ENCODE data around the gene KSR2. TPM values are rescaled to one million over a fixed set of nuclear protein-coding genes. Genes with fewer than 3 reads are reported as not detected.

KSR2 gene
- total RNA-seq, 3 donors from 2014 or later, result 0.05 to 0.08 (median 0.05) TPM

- DNase-seq (no peak), ATAC-seq (no peak)
- Mint-ChIP-seq H3K9me3 (peaks cover 4% of the 10 kb centered on the region), H3K4me3 (no peak overlapping the region), H3K27me3 (ENCODE audit: low read depth) (peaks cover 43% of the 10 kb centered on the region), H3K4me1 (ENCODE audit: low read depth) (no peaks in the 10 kb centered on the region), H3K36me3 (ENCODE audit: insufficient read depth) (no peaks in the 10 kb centered on the region)
Observed at GRCh38 chr12:117845271-117845904, 123.4 kb downstream of the KSR2 start.

DNA sequence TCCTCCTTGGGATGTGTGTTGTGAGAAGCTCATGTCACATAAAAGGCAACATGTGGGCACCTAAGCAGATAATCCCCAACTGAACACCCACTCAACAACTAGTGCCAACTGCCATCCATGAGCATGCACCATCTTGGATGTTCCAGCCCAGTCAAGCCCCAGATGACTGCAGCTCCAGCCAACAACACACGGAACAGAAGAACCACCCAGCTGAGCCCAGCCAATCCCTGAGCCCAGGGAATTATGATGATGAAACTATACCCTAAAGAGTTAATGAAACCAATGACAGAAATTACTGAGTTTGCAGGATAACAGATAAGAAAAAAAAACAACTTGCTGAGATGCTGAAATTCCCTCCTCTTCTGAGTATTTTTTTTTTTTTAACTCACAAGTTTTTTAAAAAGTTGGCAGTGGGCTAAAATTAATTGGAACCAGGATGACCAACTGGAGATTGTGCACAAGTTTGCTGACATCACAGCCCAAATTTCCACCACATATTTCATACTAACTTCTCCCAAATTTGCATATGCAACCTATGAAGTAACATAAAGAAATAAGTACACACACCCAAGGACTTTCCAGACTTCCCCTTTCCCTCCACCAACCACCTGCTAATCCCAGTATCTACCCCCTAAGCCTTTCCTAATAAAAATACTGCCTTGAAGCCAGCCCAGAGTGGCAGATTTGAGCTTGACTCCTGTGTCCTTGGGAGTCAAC is 124.5 kb downstream of the KSR2 start:
- Mint-ChIP-seq H3K4me1 (ENCODE audit: low read depth) (no peaks in the 10 kb centered on the region), H3K9me3 (peaks cover 4% of the 10 kb centered on the region), H3K4me3 (no peak overlapping the region), H3K36me3 (ENCODE audit: insufficient read depth) (no peaks in the 10 kb centered on the region), H3K27me3 (ENCODE audit: low read depth) (peaks cover 36% of the 10 kb centered on the region)
- ATAC-seq (no peak), DNase-seq (no peak)

DNA sequence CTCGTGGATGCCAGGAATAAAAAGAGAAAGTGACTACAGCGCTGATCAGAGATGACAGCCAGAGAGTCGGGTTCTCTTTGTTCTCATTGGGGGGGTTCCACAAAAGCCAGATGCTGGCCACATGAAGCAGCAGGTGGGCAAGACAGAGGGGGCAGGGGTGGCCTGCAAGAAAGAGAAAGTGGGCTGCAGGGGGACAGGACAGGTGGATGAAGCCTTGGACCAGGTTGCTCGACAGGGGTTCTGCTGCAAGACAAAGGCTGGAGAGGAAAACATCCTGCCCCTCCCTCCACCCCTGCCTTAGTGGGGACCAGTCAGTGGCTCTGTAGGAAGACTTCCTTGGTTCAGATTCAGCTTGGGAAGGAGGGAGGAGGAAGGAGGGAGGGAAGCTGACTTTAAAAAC is 126.2 kb downstream of the KSR2 start:
- no peak overlapping the region for H3K4me3 Mint-ChIP-seq
- peaks cover 30% of the 10 kb centered on the region for H3K27me3 Mint-ChIP-seq (ENCODE audit: low read depth)
- H3K9me3 Mint-ChIP-seq, result peaks cover 4% of the 10 kb centered on the region
- ATAC-seq (no peak), DNase-seq (no peak)
- H3K36me3 Mint-ChIP-seq (ENCODE audit: insufficient read depth), result no peaks in the 10 kb centered on the region
- no peaks in the 10 kb centered on the region for H3K4me1 Mint-ChIP-seq (ENCODE audit: low read depth)

DNA sequence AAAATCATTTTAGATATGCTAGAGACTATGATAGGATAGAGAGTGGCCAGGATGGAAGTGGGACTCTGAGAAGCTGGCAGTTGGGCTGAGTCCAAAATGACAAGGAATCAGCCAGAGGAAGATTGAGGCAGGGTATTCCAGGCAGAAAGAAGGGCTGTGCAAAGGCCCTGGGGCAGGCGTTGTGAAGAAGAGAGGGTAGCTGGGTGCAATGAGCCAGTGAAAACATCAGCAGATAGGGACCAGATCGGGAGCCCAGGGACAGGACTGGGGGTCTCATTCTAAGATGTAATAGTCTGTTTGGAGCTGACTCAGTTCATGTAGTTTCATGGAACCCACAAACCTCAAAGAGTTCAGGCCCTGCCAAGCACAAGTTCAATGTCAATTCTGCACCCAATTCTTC is 126.6 kb downstream of the KSR2 start:
- peaks cover 32% of the 10 kb centered on the region for H3K27me3 Mint-ChIP-seq (ENCODE audit: low read depth)
- no peak overlapping the region for H3K4me3 Mint-ChIP-seq
- no peak for DNase-seq
- peaks cover 3% of the 10 kb centered on the region for H3K4me1 Mint-ChIP-seq (ENCODE audit: low read depth)
- H3K9me3 Mint-ChIP-seq, result peaks cover 4% of the 10 kb centered on the region
- H3K36me3 Mint-ChIP-seq (ENCODE audit: insufficient read depth), result no peaks in the 10 kb centered on the region
- no peak for ATAC-seq

- Mint-ChIP-seq H3K27me3 (ENCODE audit: low read depth) (peaks cover 20% of the 10 kb centered on the region), H3K9me3 (no peaks in the 10 kb centered on the region), H3K4me3 (no peak overlapping the region), H3K4me1 (ENCODE audit: low read depth) (peaks cover 7% of the 10 kb centered on the region), H3K36me3 (ENCODE audit: insufficient read depth) (no peaks in the 10 kb centered on the region)
- DNase-seq, result no peak
- no peak for ATAC-seq
Observed at GRCh38 chr12:117837737-117838050, 131.1 kb downstream of the KSR2 start.

GRCh38 chr12:117836999-117837736 is 131.6 kb downstream of the KSR2 start:
- no peaks in the 10 kb centered on the region for H3K9me3 Mint-ChIP-seq
- peak; percentile 68 for DNase-seq
- peaks cover 7% of the 10 kb centered on the region for H3K4me1 Mint-ChIP-seq (ENCODE audit: low read depth)
- H3K27me3 Mint-ChIP-seq (ENCODE audit: low read depth), result peaks cover 15% of the 10 kb centered on the region
- ATAC-seq, result peak; percentile 67 to 76
- no peaks in the 10 kb centered on the region for H3K36me3 Mint-ChIP-seq (ENCODE audit: insufficient read depth)
- peak overlapping the region; percentile 44 for H3K4me3 Mint-ChIP-seq

DNA sequence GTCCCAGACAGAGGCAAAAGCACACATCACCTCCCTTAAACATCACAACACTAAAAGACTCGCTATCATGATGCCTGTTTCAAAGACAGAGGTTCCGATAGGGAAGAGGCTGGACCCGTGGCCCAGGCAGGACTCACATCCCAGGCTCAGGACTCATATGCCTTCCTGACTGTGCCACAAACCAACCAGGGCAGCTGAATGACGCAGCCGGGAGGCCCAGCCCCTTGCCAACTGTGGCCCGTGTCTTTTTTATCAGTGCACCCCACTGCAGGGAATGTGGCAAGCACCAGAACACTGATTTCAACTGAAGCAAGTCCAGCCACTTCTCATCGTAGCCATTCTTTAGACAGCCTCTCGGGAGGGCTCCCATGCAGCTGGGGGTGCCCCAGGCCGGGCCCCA is 132.3 kb downstream of the KSR2 start:
- no peak overlapping the region for H3K4me3 Mint-ChIP-seq
- no peaks in the 10 kb centered on the region for H3K9me3 Mint-ChIP-seq
- DNase-seq (no peak), ATAC-seq (no peak)
- H3K36me3 Mint-ChIP-seq (ENCODE audit: insufficient read depth), result no peaks in the 10 kb centered on the region
- peaks cover 14% of the 10 kb centered on the region for H3K27me3 Mint-ChIP-seq (ENCODE audit: low read depth)
- H3K4me1 Mint-ChIP-seq (ENCODE audit: low read depth), result peaks cover 7% of the 10 kb centered on the region

- no peak for DNase-seq
- no peak for ATAC-seq
- Mint-ChIP-seq H3K27me3 (ENCODE audit: low read depth) (peaks cover 12% of the 10 kb centered on the region), H3K9me3 (no peaks in the 10 kb centered on the region), H3K36me3 (ENCODE audit: insufficient read depth) (no peaks in the 10 kb centered on the region), H3K4me1 (ENCODE audit: low read depth) (peaks cover 7% of the 10 kb centered on the region), H3K4me3 (no peak overlapping the region)
Observed at GRCh38 chr12:117835156-117835555, 133.6 kb downstream of the KSR2 start.

DNA sequence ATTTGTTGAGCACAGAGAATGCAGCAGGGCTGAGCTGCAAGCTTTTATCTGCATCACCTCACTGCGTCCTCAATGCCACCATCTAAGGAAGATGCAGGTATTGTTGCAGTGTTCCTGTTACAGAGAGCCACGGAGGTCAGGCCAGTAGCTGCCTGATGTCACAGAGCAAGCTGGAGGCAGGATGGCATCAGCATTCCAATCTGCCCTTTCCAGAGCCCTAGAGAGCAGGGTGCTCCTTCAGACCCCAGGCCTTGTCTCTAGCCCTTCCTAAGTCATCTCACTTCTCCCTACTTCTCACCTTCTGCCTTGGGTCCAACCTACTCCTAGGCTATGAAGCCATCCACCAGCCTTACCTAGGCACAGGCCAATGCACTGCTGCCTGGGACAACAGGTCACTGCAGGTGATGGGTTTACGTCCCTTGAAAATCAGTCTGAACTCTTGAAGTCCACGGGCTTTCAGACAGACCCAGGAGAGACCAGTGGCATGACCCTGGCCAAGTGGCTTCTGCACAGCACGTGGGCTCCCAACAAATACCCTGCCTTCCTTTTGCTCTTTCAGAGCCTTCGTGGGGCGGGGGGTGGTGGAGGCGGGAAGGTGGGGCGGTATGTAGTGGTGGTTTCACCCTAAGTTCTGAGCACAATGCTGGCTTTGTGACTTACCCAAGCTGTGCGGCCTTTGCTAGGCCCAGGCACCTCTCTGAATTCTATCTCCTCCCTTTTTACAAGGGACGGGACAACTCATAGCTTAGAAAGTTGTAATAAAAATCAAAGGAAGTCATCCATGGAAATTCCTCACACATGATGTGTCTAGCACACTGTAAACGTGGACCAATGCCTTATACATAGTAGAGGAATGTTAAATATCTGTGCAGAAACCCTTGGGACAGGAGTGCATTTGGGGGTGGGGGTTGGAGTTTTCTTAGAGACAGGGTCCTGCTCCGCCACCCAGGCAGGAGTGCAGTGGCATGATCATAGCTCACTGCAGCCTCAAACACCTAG is 136.0 kb downstream of the KSR2 start:
- DNase-seq, result no peak
- H3K4me1 Mint-ChIP-seq (ENCODE audit: low read depth), result peaks cover 7% of the 10 kb centered on the region
- H3K9me3 Mint-ChIP-seq, result peaks cover 8% of the 10 kb centered on the region
- no peaks in the 10 kb centered on the region for H3K36me3 Mint-ChIP-seq (ENCODE audit: insufficient read depth)
- peaks cover 7% of the 10 kb centered on the region for H3K27me3 Mint-ChIP-seq (ENCODE audit: low read depth)
- no peak for ATAC-seq
- H3K4me3 Mint-ChIP-seq, result no peak overlapping the region

DNA sequence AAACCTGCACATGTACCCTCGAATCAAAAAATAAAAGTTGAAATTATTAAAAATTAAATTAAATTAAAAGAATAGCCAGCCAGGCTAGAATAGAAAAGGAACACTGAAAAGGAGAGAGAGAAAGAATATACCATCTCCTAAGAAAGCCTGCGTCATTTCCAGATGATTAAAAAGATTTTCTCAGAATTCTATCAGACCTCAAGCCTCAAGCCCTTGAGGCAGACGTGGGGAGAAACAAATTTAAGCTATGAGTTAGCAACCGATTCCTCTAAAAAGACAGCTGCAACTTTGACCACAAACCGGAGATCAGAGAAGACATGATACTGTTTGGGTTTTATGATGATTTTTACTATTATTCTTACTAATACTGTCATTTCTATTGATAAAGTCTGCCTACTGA is 138.3 kb downstream of the KSR2 start:
- no peak overlapping the region for H3K4me3 Mint-ChIP-seq
- ATAC-seq (no peak), DNase-seq (no peak)
- no peaks in the 10 kb centered on the region for H3K4me1 Mint-ChIP-seq (ENCODE audit: low read depth)
- H3K27me3 Mint-ChIP-seq (ENCODE audit: low read depth), result no peaks in the 10 kb centered on the region
- peaks cover 8% of the 10 kb centered on the region for H3K9me3 Mint-ChIP-seq
- H3K36me3 Mint-ChIP-seq (ENCODE audit: insufficient read depth), result no peaks in the 10 kb centered on the region

DNA sequence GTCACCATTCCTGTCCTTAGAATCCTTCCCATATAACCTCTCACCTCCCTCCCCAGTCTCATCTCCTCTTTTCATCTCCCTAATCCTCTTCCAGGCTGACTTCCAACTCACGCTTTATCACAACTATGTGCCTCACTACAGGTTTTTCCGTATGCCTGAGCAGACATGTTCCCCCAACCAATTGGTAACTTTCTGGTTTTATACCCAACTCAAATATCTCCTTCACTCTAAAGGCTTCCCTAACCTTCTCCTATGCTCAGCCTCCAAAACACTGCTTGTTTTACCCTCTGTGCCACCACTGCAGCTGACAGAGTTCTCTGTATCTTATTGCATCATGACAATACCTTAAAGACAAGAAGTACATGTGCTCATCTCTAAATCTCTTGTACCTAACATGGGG is 139.7 kb downstream of the KSR2 start:
- Mint-ChIP-seq H3K27me3 (ENCODE audit: low read depth) (no peaks in the 10 kb centered on the region), H3K36me3 (ENCODE audit: insufficient read depth) (no peaks in the 10 kb centered on the region), H3K9me3 (peaks cover 8% of the 10 kb centered on the region), H3K4me1 (ENCODE audit: low read depth) (no peaks in the 10 kb centered on the region), H3K4me3 (no peak overlapping the region)
- no peak for ATAC-seq
- DNase-seq, result no peak

GRCh38 chr12:117827660-117828059 is 141.1 kb downstream of the KSR2 start:
- Mint-ChIP-seq H3K36me3 (ENCODE audit: insufficient read depth) (no peaks in the 10 kb centered on the region), H3K9me3 (peaks cover 8% of the 10 kb centered on the region), H3K4me1 (ENCODE audit: low read depth) (no peaks in the 10 kb centered on the region), H3K27me3 (ENCODE audit: low read depth) (no peaks in the 10 kb centered on the region), H3K4me3 (no peak overlapping the region)
- DNase-seq, result no peak
- ATAC-seq, result no peak

GRCh38 chr12:117825827-117826226 is 143.0 kb downstream of the KSR2 start:
- DNase-seq, result no peak
- Mint-ChIP-seq H3K27me3 (ENCODE audit: low read depth) (peaks cover 3% of the 10 kb centered on the region), H3K9me3 (peaks cover 8% of the 10 kb centered on the region), H3K4me3 (no peak overlapping the region), H3K4me1 (ENCODE audit: low read depth) (no peaks in the 10 kb centered on the region), H3K36me3 (ENCODE audit: insufficient read depth) (no peaks in the 10 kb centered on the region)
- no peak for ATAC-seq
